Lung (tissue), 12 donors: ENCODE measurements around the gene ANTKMT. TPM values are rescaled to one million over a fixed set of nuclear protein-coding genes. Genes with fewer than 3 reads are reported as not detected.

Source experiments
- ATAC-seq: fragments of 200-7000 bp; cut with Tn5 transposase; one replicate; pipeline ENCODE4 v1.9.1; 2020; ENCODE audit warnings: moderate number of reproducible peaks; ENCODE audit not compliant: insufficient read depth, low FRiP score
- DNase-seq, 3 donors: peaks; one replicate each; pipeline ENCODE4 v3.0.0-alpha.2; 2013 to 2017
- H3K27ac ChIP-seq, 2 donors: one replicate each; pipeline ENCODE4 v1.5.1; 2013; ENCODE audit warnings: mild to moderate bottlenecking in 2 of 2, moderate library complexity in 2 of 2, control low read depth in 1 of 2, inconsistent platforms in 1 of 2, low read depth in 1 of 2, low read length in 1 of 2
- H3K27me3 ChIP-seq, 3 donors: one replicate each; pipeline ENCODE4 v1.5.1; 2013; ENCODE audit warnings: low read length in 2 of 3; ENCODE audit not compliant: control insufficient read depth in 3 of 3, insufficient read depth in 3 of 3
- H3K36me3 ChIP-seq, 4 donors: one replicate each; pipeline ENCODE4 v1.5.1; 2013; ENCODE audit warnings: low read length in 4 of 4, mild to moderate bottlenecking in 1 of 4, moderate library complexity in 1 of 4; ENCODE audit not compliant: control insufficient read depth in 4 of 4, insufficient read depth in 4 of 4
- H3K4me1 ChIP-seq, 5 donors: one replicate each; pipeline ENCODE4 v1.5.1; 2013; ENCODE audit warnings: low read length in 5 of 5, mild to moderate bottlenecking in 2 of 5, moderate library complexity in 1 of 5; ENCODE audit not compliant: control insufficient read depth in 5 of 5, insufficient read depth in 5 of 5
- H3K4me3 ChIP-seq: one replicate; pipeline ENCODE4 v1.5.1; 2013; ENCODE audit warnings: mild to moderate bottlenecking, control low read depth, moderate library complexity
- H3K9ac ChIP-seq, 2 donors: one replicate each; pipeline ENCODE4 v1.5.1; 2013; ENCODE audit warnings: low read length in 2 of 2, control low read depth in 1 of 2; ENCODE audit not compliant: insufficient read depth in 1 of 2
- H3K9me3 ChIP-seq, 4 donors: one replicate each; pipeline ENCODE4 v1.5.1; 2013; ENCODE audit warnings: low read length in 3 of 4, mild to moderate bottlenecking in 1 of 4, moderate library complexity in 1 of 4; ENCODE audit not compliant: control insufficient read depth in 4 of 4, insufficient read depth in 3 of 4
- CTCF ChIP-seq: IDR thresholded peaks from 2 replicates; pipeline ENCODE4 v1.5.1; 2012; ENCODE audit warnings: mild to moderate bottlenecking; ENCODE audit errors: control extremely low read depth, extremely low read depth
- WGBS, 2 donors: extraction: QIAGEN DNeasy Blood & Tissue Kit; methylation state at CpG; one replicate each; pipeline ENCODE4 v1.1.7; 2013; 5-methylcytosine and 5-hydroxymethylcytosine counted together
- polyA plus RNA-seq, 2 donors: library from polyadenylated mRNA; stranded (reverse); fragments of 200-250 nt; gene quantifications; one replicate each; pipeline ENCODE4 v1.2.1, GENCODE V29; 2013
- total RNA-seq, 2 donors: library from RNA; depleted of rRNA in 1 of 2; stranded (reverse); fragments of >200 nt in 1 of 2; gene quantifications; one replicate each; pipeline ENCODE4 v1.2.1, GENCODE V29; 2014 to 2021
- donor health status: control.
- donor health status: control.
- donor health status: Bipolar disorder and iron deficiency.
- donor health status: healthy.
- donor health status: DM: yes; HTN: yes; CAD: no.

The ANTKMT gene
- total and polyA plus RNA-seq, 4 donors: 9.2 to 65.7 (median 45.9) TPM

DNA sequence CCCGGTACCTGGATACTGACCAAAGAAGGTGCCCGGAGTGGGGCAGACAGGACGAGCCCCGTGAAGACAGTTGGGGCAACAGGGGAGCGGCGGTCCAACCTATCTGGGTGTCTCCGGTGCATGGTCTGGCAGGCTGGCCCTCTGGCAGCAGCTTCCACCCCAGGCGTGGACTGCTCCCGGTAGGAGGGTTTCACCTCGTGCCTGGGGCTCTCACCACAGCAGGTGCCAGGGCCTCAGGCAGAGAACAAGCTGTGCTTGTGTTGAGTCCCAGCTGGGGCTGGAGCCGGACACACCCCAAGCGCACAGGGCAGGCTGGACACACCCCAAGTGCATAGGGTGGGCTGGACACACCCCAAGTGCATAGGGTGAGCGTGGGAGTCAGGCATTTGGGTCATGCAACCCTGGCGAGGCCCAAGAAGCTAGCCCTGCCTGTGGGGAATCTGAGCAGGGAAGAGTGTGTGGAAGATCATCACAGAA lies 13.8 kb upstream of the ANTKMT start:
- Histone ChIP-seq H3K36me3 (no peaks in the 10 kb centered on the region), H3K27me3 (peaks cover 11 to 59% (median 32%) of the 10 kb centered on the region in 3 donors), H3K9me3 (peaks cover 0 to 5% (median 0%) of the 10 kb centered on the region in 4 donors), H3K4me3 (no peak overlapping the region), H3K9ac (no peak overlapping the region), H3K4me1 (no peaks in the 10 kb centered on the region), H3K27ac (no peak overlapping the region)
- 37 to 55% methylated on average over 14 of the region's 14 CpGs for WGBS, 2 donors
- no peak for ATAC-seq
- no peak for TF ChIP-seq CTCF
- no peak for DNase-seq

DNA sequence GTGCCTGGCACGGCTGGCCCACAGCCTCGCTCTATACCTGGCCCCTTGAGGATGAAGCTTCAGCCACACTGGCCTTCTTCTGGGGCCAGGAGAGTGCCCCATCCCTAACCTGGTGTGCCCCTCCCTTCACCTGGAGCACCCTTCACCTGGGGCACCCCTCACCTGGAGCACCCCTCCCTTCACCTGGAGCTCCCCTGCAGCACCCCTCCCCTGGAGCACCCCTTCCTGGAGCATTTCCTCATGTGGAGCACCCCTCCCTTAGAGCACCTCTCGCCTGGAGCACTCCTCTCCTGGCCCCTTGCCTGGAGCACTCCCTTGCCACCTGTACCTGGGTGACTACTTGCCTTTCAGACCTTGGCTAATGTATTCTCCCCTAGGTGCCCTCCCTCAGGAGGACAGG lies 12.9 kb upstream of the ANTKMT start:
- H3K9me3 ChIP-seq: peaks cover 0 to 5% (median 0%) of the 10 kb centered on the region in 4 donors
- no peak overlapping the region for H3K9ac ChIP-seq
- DNase-seq: no peak
- no peaks in the 10 kb centered on the region for H3K4me1 ChIP-seq
- no peak for ATAC-seq
- WGBS, 2 donors: 58 to 63% methylated on average over 3 of the region's 3 CpGs
- H3K4me3 ChIP-seq: no peak overlapping the region
- no peaks in the 10 kb centered on the region for H3K36me3 ChIP-seq
- TF ChIP-seq CTCF: no peak
- H3K27me3 ChIP-seq: peaks cover 11 to 49% (median 28%) of the 10 kb centered on the region in 3 donors
- no peak overlapping the region for H3K27ac ChIP-seq

GRCh38 chr16:708959-709358 lies 12.0 kb upstream of the ANTKMT start:
- H3K36me3 ChIP-seq: no peaks in the 10 kb centered on the region
- WGBS, 2 donors: 58 to 73% methylated on average over 4 of the region's 4 CpGs
- peaks cover 0 to 5% (median 0%) of the 10 kb centered on the region in 4 donors for H3K9me3 ChIP-seq
- no peak overlapping the region for H3K27ac ChIP-seq
- ATAC-seq: no peak
- no peak overlapping the region for H3K4me3 ChIP-seq
- no peak for DNase-seq
- H3K27me3 ChIP-seq: peaks cover 11 to 41% (median 18%) of the 10 kb centered on the region in 3 donors
- no peaks in the 10 kb centered on the region for H3K4me1 ChIP-seq
- TF ChIP-seq CTCF: no peak
- H3K9ac ChIP-seq: no peak overlapping the region
